HG02610 (cell line): ENCODE data around the gene GCNT2.
"Not testable (repeated sequence)": the region's sequence is repeated elsewhere in the genome, so short reads cannot be mapped to it uniquely, and the experiment has no call there.

Experiments used
- ATAC-seq: cut with Tn5 transposase; IDR thresholded peaks from one replicate; pipeline ENCODE4 v1.9.1; 2021; ENCODE audit warnings: mild to moderate bottlenecking, moderate library complexity; ENCODE audit not compliant: unreplicated experiment

Gene GCNT2

DNA sequence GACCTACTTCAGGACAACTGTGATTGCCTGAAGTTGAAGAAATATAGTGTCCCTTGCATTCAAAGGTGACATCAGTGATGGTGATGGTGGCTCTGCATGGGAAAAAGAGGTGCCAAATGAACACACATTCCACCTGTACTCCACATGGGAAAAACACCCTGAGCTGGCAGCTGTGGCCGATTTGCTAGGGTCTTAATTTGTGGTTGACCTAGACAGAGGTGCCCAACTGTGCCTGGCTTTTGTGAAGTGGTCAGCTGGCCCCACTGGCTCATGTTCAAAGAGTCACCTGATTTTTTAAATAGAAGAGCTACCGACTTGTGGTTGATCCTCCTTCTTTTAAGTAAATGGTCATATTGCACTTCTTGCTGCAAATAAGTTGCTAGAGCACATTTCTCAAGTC is 7.6 kb upstream of the GCNT2 start:
- ATAC-seq: no peak

DNA sequence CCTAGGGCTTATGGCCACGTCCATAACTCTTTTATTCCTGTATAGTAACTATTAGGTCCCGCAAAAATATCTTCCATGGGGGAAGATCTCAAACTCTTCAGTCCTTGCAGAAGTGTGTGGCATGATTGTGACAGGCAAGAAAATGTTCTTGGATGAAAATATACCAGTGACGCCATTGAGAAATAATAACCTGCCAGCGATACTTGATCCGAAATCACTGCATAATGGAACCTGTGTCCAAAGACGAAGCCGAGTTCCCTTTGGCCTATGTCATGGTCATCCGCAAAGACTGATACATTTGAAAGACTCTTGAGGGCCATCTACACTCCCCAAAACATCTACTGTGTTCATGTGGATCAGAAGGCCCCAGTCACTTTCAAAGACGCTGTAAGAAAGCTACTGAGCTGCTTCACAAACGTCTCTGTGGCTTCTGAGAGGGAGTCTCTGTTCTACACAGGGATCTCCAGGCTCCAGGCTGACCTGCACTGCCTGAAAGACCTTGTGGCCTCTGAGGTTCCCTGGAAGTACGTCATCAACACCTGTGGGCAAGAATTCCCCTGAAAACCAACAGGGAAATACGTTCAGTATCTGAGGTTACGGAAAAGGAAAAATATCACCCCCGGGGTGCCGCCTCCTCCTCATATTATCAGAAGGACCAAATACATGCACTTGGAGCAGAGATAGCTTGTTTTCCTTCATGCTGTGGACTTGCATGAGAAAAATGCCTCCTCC is 6.9 kb upstream of the GCNT2 start:
- no peak for ATAC-seq

DNA sequence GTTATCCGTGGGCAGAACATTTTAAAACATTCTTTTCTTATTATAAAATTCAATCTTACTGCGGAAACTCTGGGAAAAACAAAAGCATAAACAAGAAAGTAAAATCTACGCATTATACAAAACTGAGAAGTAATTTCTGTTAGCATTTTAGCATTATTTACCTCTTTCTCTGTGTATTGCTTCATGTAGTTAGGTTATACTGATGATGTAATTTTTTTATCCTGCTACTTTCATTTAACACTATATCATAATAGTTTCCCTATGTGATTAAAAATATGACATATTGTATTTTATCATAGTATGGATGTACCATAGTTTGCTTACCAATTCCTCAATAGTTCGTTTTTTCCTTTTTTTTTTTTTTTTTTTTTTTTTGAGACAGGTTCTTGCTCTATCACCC is 4.2 kb upstream of the GCNT2 start:
- ATAC-seq: no peak

DNA sequence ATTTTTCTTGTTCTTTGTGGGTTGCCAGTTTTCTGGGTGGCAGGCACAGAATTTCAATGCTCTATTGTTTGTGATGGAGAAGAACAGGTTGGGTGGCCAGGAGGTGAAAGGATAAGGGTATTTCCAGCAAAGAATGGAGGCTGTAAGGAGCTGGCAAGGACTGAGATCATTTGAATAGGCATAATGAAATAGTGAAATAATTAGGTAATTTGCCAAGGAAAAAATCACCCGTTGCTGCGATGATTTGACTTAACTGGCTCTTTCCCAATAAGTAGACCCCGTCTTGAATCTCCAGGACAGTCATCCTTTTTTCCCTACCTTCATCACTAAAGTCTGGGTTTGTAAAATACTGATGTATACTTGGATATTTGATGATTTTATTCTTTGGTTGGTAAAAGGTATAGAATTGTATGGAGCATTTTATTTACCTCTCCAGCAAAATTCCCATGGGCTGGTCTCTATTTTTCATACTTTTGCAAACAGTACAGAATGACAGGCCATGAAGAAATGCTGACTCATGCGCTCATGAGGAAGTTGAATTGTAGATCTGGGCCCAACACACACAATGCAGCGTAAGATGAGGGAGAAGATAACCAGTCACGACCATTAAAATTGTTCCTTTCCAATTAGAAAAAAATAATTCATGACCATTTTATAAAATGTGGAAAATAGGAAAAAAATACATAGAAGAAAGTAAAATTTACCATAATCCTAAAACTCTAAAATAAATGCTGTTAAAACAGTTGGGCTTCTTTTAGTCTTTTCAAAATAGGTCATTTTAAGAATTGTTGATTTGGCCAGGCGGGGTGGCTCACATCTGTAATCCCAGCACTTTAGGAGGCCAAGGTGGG is 2.4 kb upstream of the GCNT2 start:
- no peak for ATAC-seq

DNA sequence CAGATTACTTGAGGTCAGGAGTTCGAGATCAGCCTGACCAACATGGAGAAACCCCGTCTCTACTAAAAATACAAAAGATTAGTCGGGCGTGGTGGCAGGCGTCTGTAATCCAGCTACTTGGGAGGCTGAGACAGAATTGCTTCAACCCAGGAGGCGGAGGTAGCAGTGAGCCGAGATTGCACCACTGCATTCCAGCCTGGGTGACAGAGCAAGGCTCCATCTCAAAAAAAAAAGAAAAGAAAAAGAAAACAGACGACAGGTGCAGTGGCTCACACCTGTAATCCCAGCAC is 1.8 kb upstream of the GCNT2 start:
- not testable (repeated sequence) for ATAC-seq

DNA sequence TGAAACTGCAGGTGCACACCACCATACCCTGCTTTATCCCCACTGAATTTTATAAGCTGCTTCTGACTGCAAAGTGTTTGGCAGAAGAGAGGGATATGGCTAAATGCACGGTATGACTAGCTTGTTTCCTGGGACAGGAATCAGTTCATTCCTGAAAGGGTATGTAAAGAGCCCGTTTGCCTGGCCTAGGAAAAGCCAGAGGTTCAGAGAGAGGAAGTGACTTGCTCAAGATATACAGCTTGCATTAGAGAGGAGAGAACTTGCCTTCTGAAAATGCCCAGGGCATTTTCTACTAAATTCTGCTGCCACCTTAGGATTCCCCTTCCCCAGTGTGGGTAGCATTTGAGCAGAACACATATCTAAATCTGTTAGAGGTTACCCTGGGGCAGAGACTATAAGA is 683 bp upstream of the GCNT2 start:
- peak; percentile 30 for ATAC-seq

DNA sequence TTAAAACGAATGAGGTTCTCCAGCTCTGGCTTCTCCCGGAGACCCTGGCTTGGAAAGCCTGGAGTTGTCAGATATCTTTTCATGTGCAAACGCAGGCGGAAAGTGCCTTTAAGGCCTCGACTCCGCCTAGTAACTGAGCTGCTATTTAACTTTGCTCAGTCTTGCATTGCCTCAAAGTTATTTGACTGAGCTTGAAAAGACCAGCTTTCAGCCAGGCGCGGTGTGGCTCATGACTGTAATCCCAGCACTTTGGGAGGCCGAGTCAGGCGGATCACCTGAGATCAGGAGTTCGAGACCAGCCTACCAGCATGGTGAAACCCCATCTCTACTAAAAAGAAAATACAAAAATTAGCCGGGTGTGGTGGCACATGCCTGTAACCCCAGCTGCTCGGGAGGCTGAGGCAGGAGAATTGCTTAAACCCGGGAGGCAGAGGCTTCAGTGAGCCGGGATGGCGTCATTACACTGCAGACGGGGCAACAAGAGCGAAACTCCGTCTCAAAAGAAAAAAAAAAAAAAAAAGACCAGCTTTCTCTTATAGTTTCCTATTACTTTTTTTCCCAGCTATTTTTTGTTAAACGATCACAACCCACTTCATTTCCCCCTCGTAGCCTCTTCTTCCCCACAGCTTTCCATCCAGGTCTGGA is 1.9 kb downstream of the GCNT2 start:
- ATAC-seq: no peak

DNA sequence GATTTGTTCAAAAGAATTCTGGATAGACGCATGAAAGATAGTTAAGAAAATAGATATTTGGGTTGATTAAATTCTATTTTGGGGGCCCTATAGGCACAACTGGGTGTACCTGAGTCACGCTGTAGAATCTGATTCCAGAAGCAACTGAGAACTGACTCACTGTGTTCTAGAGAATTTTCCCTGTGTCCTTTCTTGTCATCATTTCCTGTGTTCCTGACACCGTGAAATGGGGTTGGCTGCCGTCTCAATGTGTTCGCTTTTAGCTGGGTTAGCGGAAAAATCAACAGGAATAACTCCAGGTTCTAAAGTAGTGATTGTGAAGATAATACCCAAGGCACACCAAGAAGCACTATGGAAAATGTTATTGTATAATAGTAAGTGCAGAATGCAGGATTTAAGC is 5.0 kb downstream of the GCNT2 start:
- no peak for ATAC-seq

DNA sequence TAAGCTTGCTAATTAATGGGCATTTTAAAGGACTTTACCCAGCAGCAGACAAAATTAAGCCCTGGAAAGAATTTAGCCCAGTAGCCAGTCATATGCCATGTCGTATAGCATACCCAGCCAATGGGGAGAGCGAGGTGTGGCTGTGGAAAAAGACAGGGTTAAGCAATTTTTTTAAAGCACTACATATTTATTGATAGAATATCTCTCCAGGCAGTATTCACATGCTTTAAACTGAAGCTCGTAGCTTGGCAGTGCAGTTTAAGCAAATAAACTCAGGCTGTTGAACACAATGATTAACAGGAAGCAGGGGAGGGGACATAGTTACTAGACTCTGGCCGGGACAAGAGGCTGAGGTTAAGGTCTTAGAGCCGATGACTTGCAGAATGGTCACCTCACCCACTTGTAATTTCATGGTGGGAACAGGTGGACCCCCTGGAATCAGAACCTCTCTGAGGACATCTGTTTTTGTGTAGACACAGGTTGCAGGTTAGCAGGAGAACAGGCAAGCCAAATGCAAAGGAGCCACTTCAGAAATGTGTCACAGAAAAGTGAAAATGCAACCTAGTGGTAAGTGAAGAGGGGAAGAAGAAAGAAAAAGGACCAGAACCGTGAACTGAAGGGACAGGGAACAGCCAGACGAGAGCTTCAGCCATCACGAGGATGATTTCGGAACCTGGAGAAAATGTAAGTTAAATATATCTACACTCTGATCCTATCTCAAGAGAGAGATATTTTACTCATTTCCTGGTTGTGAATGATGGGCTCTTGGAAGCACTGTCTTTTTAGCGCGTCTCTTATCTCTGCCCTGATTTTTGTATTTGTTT is 7.2 kb downstream of the GCNT2 start:
- peak; percentile 63 for ATAC-seq

DNA sequence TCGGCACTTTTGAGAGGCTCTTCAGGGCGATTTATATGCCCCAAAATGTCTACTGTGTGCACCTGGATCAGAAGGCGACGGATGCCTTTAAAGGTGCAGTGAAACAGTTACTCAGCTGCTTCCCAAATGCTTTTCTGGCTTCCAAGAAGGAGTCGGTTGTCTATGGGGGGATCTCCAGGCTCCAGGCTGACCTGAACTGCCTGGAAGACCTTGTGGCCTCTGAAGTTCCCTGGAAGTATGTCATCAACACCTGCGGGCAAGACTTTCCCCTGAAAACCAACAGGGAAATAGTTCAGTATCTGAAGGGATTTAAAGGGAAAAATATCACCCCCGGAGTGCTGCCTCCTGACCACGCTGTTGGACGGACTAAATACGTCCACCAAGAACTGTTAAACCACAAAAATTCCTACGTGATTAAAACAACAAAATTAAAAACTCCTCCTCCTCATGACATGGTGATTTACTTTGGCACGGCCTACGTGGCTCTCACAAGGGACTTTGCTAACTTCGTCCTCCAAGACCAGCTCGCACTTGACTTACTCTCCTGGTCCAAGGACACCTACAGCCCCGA is 8.2 kb downstream of the GCNT2 start:
- no peak for ATAC-seq

DNA sequence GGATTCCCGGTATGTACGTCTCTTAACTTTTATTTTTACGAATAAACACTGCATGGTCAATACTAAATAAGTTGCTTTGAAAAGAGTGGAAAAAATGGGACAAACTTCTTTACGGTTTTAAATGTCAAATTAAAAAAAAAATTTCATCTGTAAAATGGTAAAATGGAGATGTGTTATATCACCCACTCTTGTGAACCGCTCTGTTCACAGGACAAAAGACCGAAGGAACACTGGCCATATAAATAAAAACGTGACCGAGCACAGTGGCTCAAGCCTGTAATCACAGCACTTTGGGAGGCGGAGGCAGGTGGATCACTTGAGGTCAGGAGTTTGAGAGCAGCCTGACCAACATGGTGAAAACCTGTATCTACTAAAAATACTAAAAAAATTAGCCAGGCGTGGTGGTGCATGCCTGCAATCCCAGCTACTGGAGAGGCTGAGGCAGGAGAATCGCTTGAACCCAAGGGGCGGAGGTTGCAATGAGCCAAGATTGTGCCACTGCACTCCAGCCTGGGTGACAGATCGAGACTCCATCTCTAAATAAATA is 8.8 kb downstream of the GCNT2 start:
- not testable (repeated sequence) for ATAC-seq

DNA sequence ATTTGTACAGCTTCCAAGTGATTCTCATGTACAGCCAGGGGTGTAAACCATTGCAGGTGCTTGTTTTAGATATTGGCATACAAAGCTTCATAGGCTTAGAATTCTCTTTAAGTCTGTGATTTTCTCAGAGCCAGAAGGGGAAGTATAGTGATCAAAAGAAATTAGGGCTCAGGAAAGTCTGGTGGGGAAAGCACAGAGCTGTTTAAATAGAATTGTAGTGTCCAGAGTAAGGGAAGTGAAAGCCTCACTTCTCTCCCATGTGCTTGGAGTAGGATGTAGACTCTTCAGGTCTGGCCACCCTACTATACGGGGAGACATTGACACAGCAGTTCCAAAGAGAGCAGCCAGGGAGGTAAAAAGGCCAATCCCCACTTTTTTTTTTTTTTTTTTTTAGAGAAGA is 10.4 kb downstream of the GCNT2 start:
- peak; percentile 26 for ATAC-seq

DNA sequence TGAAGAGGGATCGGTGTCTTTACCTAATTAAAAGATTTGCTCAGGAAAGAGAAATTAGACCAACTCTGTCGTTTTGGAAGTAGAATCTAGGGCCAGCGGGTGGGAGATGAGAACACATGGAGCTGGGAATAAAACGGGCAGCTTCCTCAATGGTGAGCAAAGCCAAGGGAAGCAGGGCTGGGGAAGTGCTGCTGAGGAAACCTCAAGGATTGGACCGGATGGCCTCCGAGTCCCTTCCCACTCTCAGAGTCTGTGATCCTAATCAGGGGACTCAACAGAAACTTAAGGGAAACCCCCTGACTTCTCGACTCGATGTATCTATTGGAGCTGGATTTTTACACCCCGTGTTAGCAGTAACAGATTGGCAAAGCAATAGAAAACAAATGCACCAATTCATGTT is 10.8 kb downstream of the GCNT2 start:
- no peak for ATAC-seq

DNA sequence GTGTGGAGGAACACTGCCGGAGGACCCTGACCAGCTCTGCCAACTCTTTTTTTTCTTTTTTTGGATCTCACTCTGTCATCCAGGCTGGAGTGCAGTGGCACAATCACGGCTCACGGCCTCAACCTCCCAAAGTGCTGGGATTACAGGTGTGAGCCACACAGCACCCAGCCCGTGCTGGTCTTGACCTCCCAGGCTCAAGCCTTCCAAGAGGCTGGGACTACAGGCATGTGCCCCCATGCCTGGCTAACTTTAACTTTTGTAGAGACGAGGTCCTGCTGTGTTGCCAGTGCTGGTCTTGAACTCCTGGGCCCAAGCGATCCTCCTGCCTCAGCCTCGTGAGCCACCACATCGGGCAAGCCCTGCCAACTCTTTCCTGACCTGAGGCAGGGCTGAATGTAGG is 11.2 kb downstream of the GCNT2 start:
- ATAC-seq: no peak

DNA sequence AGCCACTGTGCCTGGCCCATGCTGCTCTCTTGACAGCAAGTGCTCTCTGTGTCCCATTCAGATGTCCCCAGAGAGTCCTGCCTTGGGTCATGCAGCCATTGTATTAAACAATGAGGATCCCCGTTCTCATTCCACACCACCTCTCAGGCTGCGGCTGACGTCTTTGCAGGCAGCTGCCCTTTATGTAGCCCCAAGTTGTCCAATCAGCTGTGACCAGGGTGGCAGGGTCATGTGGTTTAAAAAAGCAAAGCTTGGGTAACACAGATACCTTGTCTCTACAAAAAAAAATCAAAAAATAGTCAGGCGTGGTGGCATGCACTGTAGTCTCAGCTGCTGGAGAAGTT is 13.2 kb downstream of the GCNT2 start:
- peak; percentile 15 for ATAC-seq

DNA sequence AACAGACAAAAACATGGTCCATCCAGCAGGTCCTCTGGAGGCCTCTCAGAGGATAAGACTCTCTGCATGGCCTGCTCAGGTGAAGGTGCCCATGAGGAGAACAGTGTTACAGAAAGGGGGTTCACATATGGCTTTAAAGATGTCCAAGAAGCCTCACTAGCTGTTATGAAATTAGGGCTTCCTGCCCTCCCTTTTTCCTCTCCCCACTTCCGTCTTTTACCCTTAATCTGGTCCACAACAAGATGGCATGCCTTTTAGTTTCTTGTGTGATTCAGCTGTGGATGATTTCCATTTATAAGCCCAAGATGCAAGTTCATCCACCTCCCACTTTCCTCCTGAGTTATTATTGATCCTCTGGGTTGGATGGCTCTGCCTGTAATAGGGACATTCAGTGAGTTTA is 14.0 kb downstream of the GCNT2 start:
- no peak for ATAC-seq

DNA sequence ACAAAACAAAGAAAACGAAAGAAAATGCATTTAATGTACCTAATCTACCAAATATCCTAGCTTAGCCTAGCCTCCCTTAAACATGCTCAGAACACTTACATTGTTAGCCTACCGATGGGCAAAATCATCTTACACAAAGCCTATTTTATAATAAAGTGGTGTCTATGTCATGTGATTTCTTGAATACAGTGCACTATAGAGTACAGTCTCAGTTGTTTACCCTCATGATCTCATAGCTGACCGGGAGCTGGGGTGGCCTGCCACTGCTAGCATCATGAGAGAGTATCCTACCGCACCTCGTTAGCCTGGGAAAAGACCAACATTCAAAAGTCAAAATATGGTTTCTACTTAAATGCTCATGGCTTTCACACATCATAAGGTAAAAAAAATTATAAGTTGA is 16.6 kb downstream of the GCNT2 start:
- no peak for ATAC-seq

DNA sequence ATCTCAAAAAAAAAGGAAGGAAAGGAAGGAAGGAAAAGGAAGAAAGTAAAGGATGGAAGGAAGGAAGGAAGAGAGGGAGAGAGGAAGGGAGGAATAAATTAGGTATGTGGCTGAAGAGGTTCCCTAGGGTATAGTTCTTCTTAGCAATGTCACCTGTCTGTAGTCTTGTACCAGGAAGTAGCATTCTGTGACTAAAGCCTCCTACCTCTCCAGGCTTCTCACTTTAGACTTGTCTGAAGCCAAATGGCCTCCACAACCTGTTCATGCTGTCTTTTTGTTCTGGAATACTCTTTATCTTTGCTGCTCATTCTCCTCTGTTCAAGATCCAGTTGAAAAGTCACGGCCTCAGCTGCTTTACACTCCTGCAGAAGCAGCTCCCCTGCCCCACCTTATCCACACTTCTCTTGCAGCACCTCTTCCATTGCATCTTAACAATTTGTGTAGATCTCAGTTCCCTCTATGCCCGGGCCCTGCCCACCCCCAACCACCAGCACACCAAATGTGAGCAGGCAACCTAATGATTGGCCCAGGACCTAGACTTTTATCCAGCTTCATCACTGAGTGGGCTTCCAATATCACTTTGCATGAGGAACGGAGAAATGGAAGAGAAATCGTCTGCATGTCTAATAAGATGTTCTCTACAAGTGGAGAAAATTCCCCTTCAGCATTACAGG is 19.1 kb downstream of the GCNT2 start:
- ATAC-seq: no peak

DNA sequence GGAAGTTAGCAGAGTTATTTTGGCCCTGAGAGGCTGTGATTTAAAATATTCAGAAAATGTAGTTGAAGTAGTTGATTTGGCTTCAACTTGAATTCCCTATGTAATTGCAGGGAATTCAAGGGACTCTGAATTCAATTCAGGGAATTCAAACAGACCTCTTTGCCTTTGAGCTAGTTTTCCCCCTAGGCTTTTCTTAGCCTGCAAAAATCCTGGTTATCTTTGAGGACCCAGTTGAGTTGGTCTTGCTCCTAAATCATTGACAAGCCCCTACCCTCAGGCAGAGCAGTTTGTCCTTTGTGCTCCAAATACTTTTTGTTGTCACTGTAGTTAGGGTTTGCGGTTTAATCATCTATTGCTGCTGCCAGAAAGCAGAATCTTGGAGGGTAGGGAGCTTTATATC is 20.4 kb downstream of the GCNT2 start:
- no peak for ATAC-seq

DNA sequence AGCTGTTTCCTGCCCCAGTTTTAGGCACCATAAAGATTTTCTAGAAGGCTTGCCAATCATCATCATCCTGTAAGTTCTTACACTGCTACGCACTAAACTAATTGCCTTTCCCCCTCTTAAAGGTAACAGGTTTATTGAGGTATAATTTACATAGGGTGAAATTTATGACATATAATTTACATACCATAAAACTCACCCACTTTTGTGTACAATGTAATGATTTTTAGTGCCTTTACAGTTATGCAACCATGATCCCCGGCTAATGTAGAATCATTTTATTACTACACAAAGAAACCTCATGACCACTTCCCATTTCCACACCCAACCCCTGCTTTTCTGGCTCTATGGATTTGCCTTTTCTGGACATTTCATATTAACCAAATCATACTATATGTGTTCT is 21.1 kb downstream of the GCNT2 start:
- ATAC-seq: no peak
